ENCODE data around the gene SFXN5. TPM values are rescaled to one million over a fixed set of nuclear protein-coding genes. Genes with fewer than 3 reads are reported as not detected.

The SFXN5 gene
- total RNA-seq, 1 donor from 2014 or later, result 9.3 TPM

- no peak for DNase-seq (ENCODE audit: low spot score in 2 of 2)
- peaks cover 27% of the 10 kb centered on the region for H3K27me3 ChIP-seq
These were observed 146.9 kb downstream of the SFXN5 start for GRCh38 chr2:72924353-72925240.

GRCh38 chr2:72923833-72924352 is 147.6 kb downstream of the SFXN5 start:
- DNase-seq (ENCODE audit: low spot score in 2 of 2), result no peak
- Histone ChIP-seq H3K9me3 (no peaks in the 10 kb centered on the region), H3K36me3 (no peaks in the 10 kb centered on the region), H3K4me1 (peaks cover 5 to 19% of the 10 kb centered on the region in 2 donors), H3K27me3 (peaks cover 31% of the 10 kb centered on the region), H3K4me3 (peak overlapping the region in 1 of 2 donors; percentile 32), H3K27ac (no peak overlapping the region)
- intact Hi-C loops (cut with DNase I), result no loop called here
- no peak for TF ChIP-seq CTCF (IDR thresholded peaks at IDR 0.05)

More at GRCh38 chr2:72924353-72925240, 146.9 kb downstream of the SFXN5 start:
- no peak for TF ChIP-seq CTCF (IDR thresholded peaks at IDR 0.05)
- H3K4me3 ChIP-seq, result peak overlapping the region in 1 of 2 donors; percentile 32
- peaks cover 5 to 19% of the 10 kb centered on the region in 2 donors for H3K4me1 ChIP-seq
- no peak overlapping the region for H3K27ac ChIP-seq
- intact Hi-C loops (cut with DNase I), result no loop called here
- H3K36me3 ChIP-seq, result no peaks in the 10 kb centered on the region
- no peaks in the 10 kb centered on the region for H3K9me3 ChIP-seq

- no peaks in the 10 kb centered on the region for H3K36me3 ChIP-seq
These were observed 149.7 kb downstream of the SFXN5 start for GRCh38 chr2:72921853-72922252.

GRCh38 chr2:72921088-72921851 is 150.2 kb downstream of the SFXN5 start:
- H3K36me3 ChIP-seq, result no peaks in the 10 kb centered on the region
- no peak overlapping the region for H3K27ac ChIP-seq
- intact Hi-C loops (cut with DNase I), result no loop called here
- peaks cover 12 to 40% of the 10 kb centered on the region in 2 donors for H3K4me1 ChIP-seq
- TF ChIP-seq CTCF (IDR thresholded peaks at IDR 0.05), result no peak
- no peak for DNase-seq (ENCODE audit: low spot score in 2 of 2)
- no peak overlapping the region for H3K4me3 ChIP-seq
- peaks cover 51% of the 10 kb centered on the region for H3K27me3 ChIP-seq
- no peaks in the 10 kb centered on the region for H3K9me3 ChIP-seq

More at GRCh38 chr2:72921853-72922252, 149.7 kb downstream of the SFXN5 start:
- DNase-seq (ENCODE audit: low spot score in 2 of 2), result no peak
- TF ChIP-seq CTCF (IDR thresholded peaks at IDR 0.05), result no peak
- no peak overlapping the region for H3K4me3 ChIP-seq
- peaks cover 12 to 35% of the 10 kb centered on the region in 2 donors for H3K4me1 ChIP-seq
- H3K27me3 ChIP-seq, result peaks cover 46% of the 10 kb centered on the region
- H3K27ac ChIP-seq, result no peak overlapping the region
- no peaks in the 10 kb centered on the region for H3K9me3 ChIP-seq
- intact Hi-C loops (cut with DNase I), result no loop called here

- H3K4me1 ChIP-seq, result peaks cover 12 to 48% of the 10 kb centered on the region in 2 donors
- H3K27ac ChIP-seq, result no peak overlapping the region
- H3K27me3 ChIP-seq, result peaks cover 51% of the 10 kb centered on the region
- H3K9me3 ChIP-seq, result no peaks in the 10 kb centered on the region
- intact Hi-C loops (cut with DNase I), result no loop called here
- peak overlapping the region; percentile 39 to 45 for H3K4me3 ChIP-seq
- no peaks in the 10 kb centered on the region for H3K36me3 ChIP-seq
- no peak for TF ChIP-seq CTCF (IDR thresholded peaks at IDR 0.05)
- no peak for DNase-seq (ENCODE audit: low spot score in 2 of 2)
These were observed 151.0 kb downstream of the SFXN5 start for GRCh38 chr2:72920318-72921087.
